HG02588 (cell line): ENCODE results near the gene CDK5RAP2.

Source experiments
- ATAC-seq: cut with Tn5 transposase; IDR thresholded peaks from one replicate; pipeline ENCODE4 v1.9.1; 2021; ENCODE audit warnings: mild to moderate bottlenecking, moderate library complexity; ENCODE audit not compliant: unreplicated experiment

The CDK5RAP2 gene

GRCh38 chr9:120387257-120388002, 192.5 kb downstream of the CDK5RAP2 start:
- no peak for ATAC-seq

- no peak for ATAC-seq
Observed at GRCh38 chr9:120386390-120387131, 193.4 kb downstream of the CDK5RAP2 start.

GRCh38 chr9:120385606-120386389, 194.2 kb downstream of the CDK5RAP2 start:
- ATAC-seq = no peak

- no peak for ATAC-seq
Observed at GRCh38 chr9:120384925-120385272, 195.1 kb downstream of the CDK5RAP2 start.

- no peak for ATAC-seq
Observed at GRCh38 chr9:120383999-120384924, 195.7 kb downstream of the CDK5RAP2 start.

- ATAC-seq = no peak
Observed at GRCh38 chr9:120383611-120383998, 196.4 kb downstream of the CDK5RAP2 start.

GRCh38 chr9:120382453-120382852, 197.5 kb downstream of the CDK5RAP2 start:
- no peak for ATAC-seq

- ATAC-seq = no peak
Observed at GRCh38 chr9:120381839-120382238, 198.1 kb downstream of the CDK5RAP2 start.

- ATAC-seq = no peak
Observed at GRCh38 chr9:120379611-120380010, 200.4 kb downstream of the CDK5RAP2 start.

- ATAC-seq = no peak
Observed at GRCh38 chr9:120378680-120379079, 201.3 kb downstream of the CDK5RAP2 start.

- no peak for ATAC-seq
Observed at GRCh38 chr9:120377268-120378159, 202.5 kb downstream of the CDK5RAP2 start.

- no peak for ATAC-seq
Observed at GRCh38 chr9:120376101-120376500, 203.9 kb downstream of the CDK5RAP2 start.

- ATAC-seq = no peak
Observed at GRCh38 chr9:120375316-120375715, 204.7 kb downstream of the CDK5RAP2 start.

GRCh38 chr9:120374817-120375216, 205.2 kb downstream of the CDK5RAP2 start:
- ATAC-seq = no peak

- no peak for ATAC-seq
Observed at GRCh38 chr9:120374239-120374638, 205.7 kb downstream of the CDK5RAP2 start.

- no peak for ATAC-seq
Observed at GRCh38 chr9:120372040-120372439, 207.9 kb downstream of the CDK5RAP2 start.

- no peak for ATAC-seq
Observed at GRCh38 chr9:120369608-120370220, 210.3 kb downstream of the CDK5RAP2 start.

GRCh38 chr9:120368799-120369198, 211.2 kb downstream of the CDK5RAP2 start:
- no peak for ATAC-seq

GRCh38 chr9:120366644-120367019, 213.3 kb downstream of the CDK5RAP2 start:
- no peak for ATAC-seq
